H9 (cell line): Measurements from ENCODE around the gene RIMOC1. TPM values are rescaled to one million over a fixed set of nuclear protein-coding genes. Genes with fewer than 3 reads are reported as not detected.

Source experiments
- DNase-seq: peaks from one replicate; pipeline ENCODE4 v3.0.0-alpha.2; 2017
- H2AFZ ChIP-seq: one replicate; pipeline ENCODE4 v1.6.1; 2013; ENCODE audit warnings: mild to moderate bottlenecking, low read length, control low read depth, moderate library complexity
- H2AK5ac ChIP-seq: 2 replicates; pipeline ENCODE4 v1.6.1; 2013; ENCODE audit warnings: low read length, control low read depth, mixed read lengths; ENCODE audit not compliant: insufficient read length
- H2BK120ac ChIP-seq: one replicate; pipeline ENCODE4 v1.6.1; 2013; ENCODE audit warnings: low read depth, mild to moderate bottlenecking, low read length, control low read depth, inconsistent platforms; ENCODE audit not compliant: poor library complexity, severe bottlenecking
- H2BK12ac ChIP-seq: 2 replicates; pipeline ENCODE4 v1.6.1; 2013; ENCODE audit warnings: low read length, control low read depth, mixed read lengths, low read depth; ENCODE audit not compliant: insufficient read length
- H2BK15ac ChIP-seq: 2 replicates; pipeline ENCODE4 v1.6.1; 2013; ENCODE audit warnings: low read depth, low read length, control low read depth
- H2BK20ac ChIP-seq: one replicate; pipeline ENCODE4 v1.6.1; 2013; ENCODE audit warnings: low read depth, mild to moderate bottlenecking, low read length, control low read depth, inconsistent platforms; ENCODE audit not compliant: poor library complexity, severe bottlenecking
- H2BK5ac ChIP-seq: 2 replicates; pipeline ENCODE4 v1.6.1; 2013; ENCODE audit warnings: low read length, control low read depth, mixed read lengths; ENCODE audit not compliant: insufficient read length
- H3K14ac ChIP-seq: 2 replicates; pipeline ENCODE4 v1.6.1; 2013; ENCODE audit warnings: low read length, control low read depth; ENCODE audit not compliant: insufficient read depth
- H3K18ac ChIP-seq: 2 replicates; pipeline ENCODE4 v1.6.1; 2013; ENCODE audit warnings: low read depth, mild to moderate bottlenecking, mixed read lengths, low read length, control low read depth; ENCODE audit not compliant: insufficient read length
- H3K23ac ChIP-seq: 2 replicates; pipeline ENCODE4 v1.6.1; 2013; ENCODE audit warnings: low read length, control low read depth, mixed read lengths, low read depth; ENCODE audit not compliant: insufficient read length
- H3K23me2 ChIP-seq: 2 replicates; pipeline ENCODE4 v1.6.1; 2013; ENCODE audit warnings: low read depth, mild to moderate bottlenecking, mixed read lengths, low read length, control low read depth; ENCODE audit not compliant: insufficient read length, poor library complexity, severe bottlenecking
- H3K27ac ChIP-seq: 2 replicates; pipeline ENCODE4 v1.5.1; 2013; ENCODE audit warnings: low read length, control low read depth, mixed read lengths, low read depth; ENCODE audit not compliant: insufficient read length
- H3K27me3 ChIP-seq: 2 replicates; pipeline ENCODE4 v1.6.1; 2013; ENCODE audit warnings: low read length, control low read depth, inconsistent platforms; ENCODE audit not compliant: insufficient read depth
- H3K4ac ChIP-seq: 2 replicates; pipeline ENCODE4 v1.6.1; 2013; ENCODE audit warnings: low read depth, mild to moderate bottlenecking, control low read depth, inconsistent platforms, low read length, moderate library complexity
- H3K4me1 ChIP-seq: 2 replicates; pipeline ENCODE4 v1.6.1; 2013; ENCODE audit warnings: low read length, control low read depth, inconsistent platforms; ENCODE audit not compliant: insufficient read depth
- H3K4me2 ChIP-seq: 2 replicates; pipeline ENCODE4 v1.6.1; 2013; ENCODE audit warnings: low read length, control low read depth, mixed read lengths; ENCODE audit not compliant: insufficient read length, insufficient read depth
- H3K56ac ChIP-seq: 2 replicates; pipeline ENCODE4 v1.6.1; 2013; ENCODE audit warnings: low read depth, mild to moderate bottlenecking, mixed read lengths, low read length, control low read depth; ENCODE audit not compliant: insufficient read length
- H3K79me1 ChIP-seq: 2 replicates; pipeline ENCODE4 v1.6.1; 2013; ENCODE audit warnings: low read depth, mild to moderate bottlenecking, moderate library complexity, low read length, control low read depth, inconsistent platforms; ENCODE audit not compliant: insufficient read depth, poor library complexity, severe bottlenecking
- H3K79me2 ChIP-seq: 2 replicates; pipeline ENCODE4 v1.6.1; 2013; ENCODE audit warnings: low read length, control low read depth, inconsistent platforms; ENCODE audit not compliant: insufficient read depth
- H3K9ac ChIP-seq: 2 replicates; pipeline ENCODE4 v1.6.1; 2013; ENCODE audit warnings: low read length, control low read depth, mixed read lengths; ENCODE audit not compliant: insufficient read length; ENCODE audit errors: extremely low read depth
- H3K9me3 ChIP-seq: one replicate; pipeline ENCODE4 v1.6.1; 2013; ENCODE audit warnings: low read depth, low read length, inconsistent platforms; ENCODE audit not compliant: control insufficient read depth
- H3T11ph ChIP-seq: one replicate; pipeline ENCODE4 v1.6.1; 2013; ENCODE audit warnings: mild to moderate bottlenecking, low read length, control low read depth, inconsistent platforms
- H4K20me1 ChIP-seq: one replicate; pipeline ENCODE4 v1.6.1; 2013; ENCODE audit not compliant: control insufficient read depth, insufficient read length, insufficient read depth
- H4K5ac ChIP-seq: 2 replicates; pipeline ENCODE4 v1.6.1; 2013; ENCODE audit warnings: low read depth, mild to moderate bottlenecking, mixed read lengths, low read length, control low read depth; ENCODE audit not compliant: insufficient read length
- H4K8ac ChIP-seq: replicated peaks from 2 replicates; pipeline ENCODE4 v1.6.1; 2013; ENCODE audit warnings: low read length, control low read depth, mixed read lengths, low read depth; ENCODE audit not compliant: insufficient read length
- H4K91ac ChIP-seq: 2 replicates; pipeline ENCODE4 v1.6.1; 2013; ENCODE audit warnings: low read depth, mild to moderate bottlenecking, moderate library complexity, mixed read lengths, low read length, control low read depth; ENCODE audit not compliant: insufficient read length
- H3K27ac Mint-ChIP-seq, 3 experiments: 2 replicates in 2 of 3; 3 replicates in 1 of 3; pipeline ENCODE4 v1.8.0; 2020 to 2021; ENCODE audit warnings: mixed read lengths in 3 of 3, mild to moderate bottlenecking in 1 of 3, moderate library complexity in 1 of 3
- H3K27me3 Mint-ChIP-seq: 2 replicates; pipeline ENCODE4 v1.8.0; 2021; ENCODE audit warnings: low read depth, mild to moderate bottlenecking, moderate library complexity, mixed read lengths
- H3K36me3 Mint-ChIP-seq, 3 experiments: 2 replicates in 2 of 3; 3 replicates in 1 of 3; pipeline ENCODE4 v1.8.0; 2020 to 2021; ENCODE audit warnings: low read depth in 3 of 3, mixed read lengths in 3 of 3; ENCODE audit not compliant: insufficient read depth in 1 of 3
- H3K4me1 Mint-ChIP-seq, 2 experiments: 2 replicates each; pipeline ENCODE4 v1.8.0; 2020; ENCODE audit warnings: mixed read lengths in 2 of 2
- H3K4me3 Mint-ChIP-seq, 2 experiments: 2 replicates in 1 of 2; 3 replicates in 1 of 2; pipeline ENCODE4 v1.8.0; 2020 to 2021; ENCODE audit warnings: mild to moderate bottlenecking in 2 of 2, mixed read lengths in 2 of 2, moderate library complexity in 1 of 2
- H3K9me3 Mint-ChIP-seq, 2 experiments: 2 replicates in 1 of 2; 3 replicates in 1 of 2; pipeline ENCODE4 v1.8.0; 2020; ENCODE audit warnings: mild to moderate bottlenecking in 2 of 2, mixed read lengths in 2 of 2, moderate library complexity in 1 of 2
- CTCF ChIP-seq: fragments of 200-600 bp; sonication (generic); conservative IDR thresholded peaks from 3 replicates; pipeline ENCODE4 v1.8.0; 2021; ENCODE audit warnings: antibody characterized with exemption, mild to moderate bottlenecking
- WGBS: extraction: QIAGEN DNeasy Blood & Tissue Kit; methylation state at CpG from one replicate; pipeline ENCODE4 v1.1.7; 2013; ENCODE audit warnings: missing lambda C conversion rate, low lambda C conversion rate, mixed read lengths; ENCODE audit not compliant: insufficient read length; ENCODE audit errors: extremely low coverage; 5-methylcytosine and 5-hydroxymethylcytosine counted together
- total RNA-seq: library from RNA; stranded (reverse); gene quantifications from 2 replicates; pipeline ENCODE4 v1.2.1, GENCODE V29; 2021

Gene RIMOC1
- total RNA-seq, 1 experiment from 2014 or later: 43.3 TPM

DNA sequence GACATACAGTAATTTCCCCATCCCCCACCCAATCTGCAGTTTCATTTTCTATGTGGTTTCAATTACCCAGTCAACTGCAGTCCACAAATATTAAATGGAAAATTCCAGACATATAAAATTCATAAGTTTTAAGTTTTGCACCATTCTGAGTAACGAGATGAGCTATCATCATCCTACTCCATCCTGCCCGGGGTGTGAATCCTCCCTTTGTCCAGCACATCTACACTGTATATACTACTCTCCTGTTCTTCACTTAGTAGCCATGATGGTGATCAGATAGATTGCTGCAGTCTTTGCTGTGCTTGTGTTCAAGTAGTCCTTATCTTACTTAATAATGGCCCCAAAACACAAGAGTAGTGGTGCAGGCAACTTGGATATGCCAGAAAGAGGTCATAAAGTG is 45.3 kb upstream of the RIMOC1 start:
- H3K36me3 Mint-ChIP-seq: peaks cover 3 to 18% (median 5%) of the 10 kb centered on the region in 3 experiments; a peak in 5 of 7 replicates
- Histone ChIP-seq H2AK5ac (no peak overlapping the region), H3K4me1 (no peaks in the 10 kb centered on the region), H2BK15ac (no peak overlapping the region), H3K18ac (no peak overlapping the region), H3K79me2 (no peaks in the 10 kb centered on the region), H2BK5ac (no peak overlapping the region), H3K9me3 (no peaks in the 10 kb centered on the region), H2BK12ac (no peak overlapping the region), H3K14ac (no peak overlapping the region), H3K9ac (no peak overlapping the region), H3K27ac (no peak overlapping the region), H2AFZ (no peak overlapping the region), H3K79me1 (no peaks in the 10 kb centered on the region), H3T11ph (no peak overlapping the region), H4K91ac (no peak overlapping the region), H3K4ac (no peak overlapping the region), H2BK120ac (no peak overlapping the region), H4K20me1 (no peaks in the 10 kb centered on the region), H3K4me2 (no peak overlapping the region), H3K23ac (no peak overlapping the region), H4K8ac (no peak overlapping the region), H3K56ac (no peak overlapping the region), H3K27me3 (no peaks in the 10 kb centered on the region), H2BK20ac (no peak overlapping the region), H4K5ac (no peak overlapping the region), H3K23me2 (no peaks in the 10 kb centered on the region)
- DNase-seq: no peak
- H3K27ac Mint-ChIP-seq: no peak overlapping the region
- no peak for TF ChIP-seq CTCF
- H3K9me3 Mint-ChIP-seq: no peaks in the 10 kb centered on the region
- no peaks in the 10 kb centered on the region for H3K27me3 Mint-ChIP-seq
- peaks cover under 1% of the 10 kb centered on the region in 2 experiments for H3K4me1 Mint-ChIP-seq
- no peak overlapping the region for H3K4me3 Mint-ChIP-seq
- WGBS: no CpG with 5 or more reads among the region's 2 CpGs
